ENCODE results near the gene SLC37A1.

GRCh38 chr21:42621819-42622177 lies 108.1 kb downstream of the SLC37A1 start:
- no peak for TF ChIP-seq CTCF (conservative IDR thresholded peaks at IDR 0.05 in 1 of 2, IDR thresholded peaks at IDR 0.05 in 1 of 2; ENCODE audit: extremely low read depth in 1 of 2, insufficient read depth in 1 of 2, low read depth in 1 of 2, low read length in 2 of 2)
- no peak for TF ChIP-seq EZH2 (IDR thresholded peaks at IDR 0.05; ENCODE audit: borderline replicate concordance, low read length)
